Activated CD4-positive, CD25-positive, alpha-beta regulatory T cell (primary cell): Measurements from ENCODE around the gene MMD.

Experiments used
- DNase-seq, 4 experiments: peaks; one replicate each; lab custom pipeline; 2025; lab: John Stamatoyannopoulos, UW

The MMD gene

GRCh38 chr17:55348749-55349354 lies 72.8 kb downstream of the MMD start:
- DNase-seq: no peak

GRCh38 chr17:55347341-55347740 lies 74.3 kb downstream of the MMD start:
- DNase-seq: no peak

- no peak for DNase-seq
Measured at GRCh38 chr17:55346658-55347057, 75.0 kb downstream of the MMD start.

- no peak for DNase-seq
Measured at GRCh38 chr17:55345132-55345531, 76.5 kb downstream of the MMD start.

GRCh38 chr17:55344514-55344997 lies 77.1 kb downstream of the MMD start:
- DNase-seq: no peak

GRCh38 chr17:55343900-55344513 lies 77.6 kb downstream of the MMD start:
- no peak for DNase-seq

- DNase-seq: no peak
Measured at GRCh38 chr17:55342800-55343585, 78.6 kb downstream of the MMD start.
